Smooth muscle cell of the pulmonary artery (primary cell): ENCODE data around the gene DIAPH1. TPM values are rescaled to one million over a fixed set of nuclear protein-coding genes. Genes with fewer than 3 reads are reported as not detected.

Experiments
- total RNA-seq: library from RNA; depleted of rRNA; stranded (reverse); fragments of >200 nt; gene quantifications from 2 replicates; pipeline ENCODE4 v1.2.3, GENCODE V29; 2014

Gene DIAPH1
- total RNA-seq, result 32.1 and 43.1 TPM in 2 replicates

DNA sequence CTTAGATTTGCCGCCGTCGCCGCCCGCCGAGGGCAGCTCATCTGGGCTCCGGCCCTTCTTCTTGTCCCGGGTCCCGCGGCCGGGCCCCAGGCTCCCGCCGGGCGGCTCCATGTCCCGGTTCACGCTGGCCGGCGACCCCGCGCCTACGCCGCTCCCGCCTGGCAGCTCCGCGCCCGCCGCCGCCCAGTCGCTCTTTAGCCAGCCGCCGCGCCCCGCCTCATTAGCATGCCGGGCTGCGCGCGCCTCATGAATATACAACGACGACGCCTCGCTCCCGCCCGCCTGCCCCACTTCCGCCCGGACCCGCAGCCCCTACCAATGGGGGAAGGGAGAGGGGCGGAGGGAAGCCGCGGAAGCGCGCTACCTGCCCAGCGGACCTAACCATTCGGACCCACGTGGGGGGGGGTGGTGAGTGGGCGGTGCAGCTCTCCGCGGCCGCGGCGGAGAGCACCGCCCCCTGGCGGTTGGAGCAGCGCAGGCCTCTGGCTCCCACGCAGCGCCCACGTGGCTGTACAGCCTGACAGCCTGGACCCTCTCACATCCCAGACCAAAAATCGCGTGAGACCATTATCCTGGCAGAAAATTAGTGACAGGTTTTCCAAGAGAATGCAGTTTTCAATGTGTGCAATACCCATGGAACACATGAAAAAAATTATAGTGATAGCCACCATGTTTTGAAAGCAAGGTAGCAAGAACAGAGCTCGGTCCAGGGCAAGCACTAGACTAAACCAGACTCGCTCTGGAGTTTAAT, at the start of gene DIAPH1:
TSS of gene DIAPH1 (minus strand) at position 197 of the 751 bp plus-strand sequence. CDS start at position 111, 86 bp downstream.

DNA sequence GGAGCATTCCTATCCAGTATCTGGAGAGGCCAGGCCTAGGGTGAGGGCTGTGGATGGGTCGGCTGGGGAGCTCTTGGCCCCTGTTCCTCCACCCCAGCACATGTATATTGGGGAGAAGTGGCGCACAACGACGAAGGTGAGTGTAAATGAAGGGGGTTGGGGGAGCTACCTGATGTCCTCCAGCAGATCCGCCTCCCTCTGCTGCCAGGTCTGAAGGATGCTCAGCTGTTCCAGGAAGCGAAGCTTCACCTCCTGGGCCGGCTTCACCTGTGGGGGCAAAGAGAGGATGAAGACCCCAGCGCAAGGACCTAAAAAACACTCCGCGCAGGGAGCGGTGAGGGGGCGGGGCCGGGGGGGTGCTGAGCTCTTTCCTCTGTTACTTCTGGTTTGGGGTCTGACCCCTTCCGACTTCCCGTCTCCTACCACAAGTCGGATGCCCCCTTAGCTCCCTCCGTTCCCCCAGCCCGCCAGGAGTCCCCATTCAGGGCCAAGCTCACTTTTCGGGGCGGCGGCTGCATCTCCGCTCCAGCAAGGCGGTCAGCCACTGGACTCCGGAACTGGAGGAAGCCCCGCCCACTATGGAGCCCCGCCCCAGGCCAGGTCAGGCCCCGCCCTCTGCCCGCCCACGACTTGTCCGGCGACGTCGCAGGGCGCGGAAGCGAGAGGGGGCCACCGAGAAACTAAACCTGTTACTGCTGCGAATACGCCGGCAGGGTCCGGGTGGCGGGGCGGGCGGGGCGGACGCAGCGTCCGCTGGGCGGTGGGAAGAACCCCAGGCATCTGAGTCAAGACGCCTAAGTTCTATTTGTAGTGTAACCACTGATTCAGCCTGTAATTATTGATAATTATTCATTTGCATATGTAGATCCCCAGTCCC, 32.3 kb upstream of the DIAPH1 start, which contains the start of gene FCHSD1:
TSS of gene FCHSD1 (minus strand) at position 568 of the 877 bp plus-strand sequence. CDS start at position 518, 50 bp downstream.

DNA sequence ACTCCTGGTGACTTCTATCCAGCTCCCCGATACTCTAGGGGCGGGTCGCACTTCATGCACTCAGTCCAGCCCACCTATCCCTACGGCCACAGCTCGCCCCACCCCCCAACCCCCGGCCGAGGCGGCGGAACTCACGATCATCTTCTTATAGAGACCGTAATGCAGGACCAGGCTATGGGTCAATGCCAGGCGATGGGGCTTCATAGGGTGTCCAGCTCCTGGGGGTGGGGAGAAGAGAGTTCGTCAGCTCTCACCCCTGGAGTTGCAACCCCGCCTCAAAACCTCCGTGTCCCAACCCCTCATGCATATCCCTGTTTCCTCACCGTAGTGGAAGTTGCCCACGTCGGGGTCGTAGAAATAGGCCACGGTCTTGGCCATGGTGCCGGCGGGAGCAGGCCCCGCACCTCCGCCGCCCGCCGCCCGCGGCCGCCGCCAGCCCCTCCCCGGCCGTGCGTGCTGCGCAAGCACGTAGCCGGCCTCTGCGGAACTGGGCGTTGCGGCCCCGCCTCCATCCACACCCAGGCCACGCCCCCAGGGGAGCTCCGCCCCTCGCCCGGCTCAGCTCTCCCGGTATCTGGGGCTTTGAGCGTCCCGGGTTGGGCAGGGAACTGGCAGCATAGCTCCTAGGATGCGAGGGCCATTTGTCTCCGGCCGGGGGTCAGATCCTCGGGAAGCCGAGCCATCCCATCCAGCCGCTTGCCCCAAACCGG, 17.8 kb upstream of the DIAPH1 start, which contains the start of the genes HDAC3 and RELL2:
TSS of gene HDAC3 (minus strand) at position 437 of the 710 bp plus-strand sequence. CDS start at position 378, 59 bp downstream.
TSS of gene RELL2 (plus strand) at position 585 of the 710 bp plus-strand sequence. CDS start 1,229 bp downstream, outside the sequence.

DNA sequence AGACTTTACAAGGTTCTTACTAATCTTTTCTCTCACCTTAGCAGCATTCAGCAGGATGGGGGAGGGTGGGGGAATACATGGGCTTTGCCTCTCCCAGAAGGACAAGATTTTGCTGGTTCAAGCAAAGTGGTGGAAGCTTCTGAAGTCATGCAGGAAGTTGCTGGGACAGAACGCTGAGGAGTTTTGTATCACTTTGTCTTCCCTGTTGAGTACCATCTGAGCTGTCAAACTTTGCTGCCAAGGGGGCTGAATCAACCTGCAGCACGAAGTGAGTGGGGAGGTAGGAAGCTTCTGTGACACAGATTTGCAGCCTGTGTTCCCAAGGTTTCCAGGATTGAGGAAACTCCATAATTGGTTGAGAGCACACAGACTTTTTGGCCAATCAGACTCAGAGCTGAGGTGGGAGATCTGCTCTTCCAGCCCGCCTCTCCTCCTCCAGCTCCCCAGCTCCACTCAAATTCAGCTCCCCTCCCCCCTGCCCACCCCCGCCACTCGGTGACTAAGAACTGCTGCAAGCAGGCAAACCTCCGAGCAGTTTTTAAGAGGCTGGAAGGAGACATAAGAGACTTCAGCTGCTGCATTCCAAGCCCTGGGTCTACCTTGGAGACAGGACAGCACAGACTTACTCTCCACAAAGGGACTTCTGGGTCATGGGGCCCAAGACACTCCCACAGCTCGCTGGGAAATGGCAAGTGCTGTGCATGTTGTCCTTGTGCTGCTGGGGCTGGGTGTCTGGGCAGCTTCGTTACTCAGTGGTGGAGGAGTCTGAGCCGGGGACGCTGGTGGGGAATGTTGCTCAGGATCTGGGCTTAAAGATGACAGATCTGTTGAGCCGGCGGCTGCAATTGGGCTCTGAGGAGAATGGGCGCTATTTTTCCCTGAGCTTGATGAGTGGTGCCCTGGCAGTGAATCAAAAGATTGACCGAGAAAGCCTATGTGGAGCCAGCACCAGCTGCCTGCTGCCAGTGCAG, 129.9 kb downstream of the DIAPH1 start, which contains the start of gene PCDHGC5:
TSS of gene PCDHGC5 (plus strand) at position 491 of the 971 bp plus-strand sequence. CDS start at position 651, 160 bp downstream.

DNA sequence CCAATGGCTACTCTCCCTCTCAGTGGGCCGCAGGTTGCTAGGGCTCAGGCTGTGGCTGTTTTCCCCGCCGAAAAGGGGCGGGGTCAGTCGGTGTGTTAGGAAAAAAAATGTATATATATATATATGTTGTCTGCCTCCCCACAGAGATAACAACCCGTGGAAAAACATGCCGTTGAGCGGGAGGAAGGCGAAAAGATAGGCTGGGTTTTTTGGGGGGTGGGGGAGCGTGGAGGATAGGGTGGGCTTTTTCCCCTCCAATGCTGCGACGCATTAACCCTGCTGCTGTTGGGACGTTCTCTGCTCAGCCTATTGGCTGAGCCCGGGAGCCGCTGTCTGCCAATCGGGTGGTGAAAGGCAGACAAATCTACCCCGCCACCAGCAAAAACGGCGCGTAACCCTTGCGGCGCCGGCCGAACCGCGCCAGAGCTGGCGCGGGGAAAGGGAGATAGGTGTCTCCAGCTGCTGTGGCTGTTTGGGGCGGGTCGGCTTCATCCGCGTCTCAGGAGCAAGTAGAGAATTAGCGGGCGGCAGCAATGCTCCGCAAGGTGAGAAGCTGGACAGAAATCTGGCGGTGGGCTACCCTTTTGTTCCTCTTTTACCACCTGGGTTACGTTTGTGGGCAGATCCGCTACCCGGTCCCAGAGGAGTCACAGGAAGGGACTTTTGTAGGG, 134.0 kb downstream of the DIAPH1 start, which contains the start of gene PCDHGC4:
TSS of gene PCDHGC4 (plus strand) at position 390 of the 671 bp plus-strand sequence. CDS start at position 534, 144 bp downstream.

DNA sequence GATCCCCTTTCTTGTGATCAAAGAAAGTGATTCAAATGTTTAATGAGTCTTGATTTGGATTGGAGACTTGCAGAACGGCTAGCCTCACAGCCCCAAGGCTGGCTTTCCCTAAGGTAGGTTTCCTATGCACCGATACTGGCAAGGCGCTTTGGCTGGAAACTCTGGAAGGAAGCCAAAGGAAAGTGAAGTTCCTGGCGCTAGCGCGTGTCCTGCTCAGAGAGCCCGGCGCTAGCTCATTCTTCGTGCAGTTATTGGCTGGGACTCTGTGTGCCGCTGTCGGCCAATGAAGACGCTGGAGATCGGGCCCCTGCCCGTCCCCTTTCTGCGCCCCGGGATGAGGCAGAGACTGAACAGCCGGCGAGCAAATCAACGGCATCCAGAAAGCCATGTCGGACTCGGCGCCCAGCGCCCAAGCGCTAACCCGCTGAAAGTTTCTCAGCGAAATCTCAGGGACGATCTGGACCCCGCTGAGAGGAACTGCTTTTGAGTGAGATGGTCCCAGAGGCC, 143.1 kb downstream of the DIAPH1 start, which contains the start of gene PCDHGC3:
TSS of gene PCDHGC3 (plus strand) at position 342 of the 507 bp plus-strand sequence. CDS start at position 493, 151 bp downstream.

Other genes with a start within 250 kb of the DIAPH1 start
- gene PCDHGB3, start 248.8 kb downstream of the DIAPH1 start, total RNA-seq, result 7.8 and 8.1 TPM in 2 replicates
- 5.3 and 6.7 TPM in 2 replicates for gene PCDHGA6, start 245.1 kb downstream of the DIAPH1 start, total RNA-seq
- 6.9 and 10.3 TPM in 2 replicates for gene PCDHGA7, start 236.3 kb downstream of the DIAPH1 start, total RNA-seq
- gene PCDHGB4, start 231.3 kb downstream of the DIAPH1 start, total RNA-seq, result 26.1 and 54.1 TPM in 2 replicates
- gene PCDHGA8, start 226.4 kb downstream of the DIAPH1 start, total RNA-seq, result 4.0 and 4.3 TPM in 2 replicates
- 34.3 and 47.0 TPM in 2 replicates for gene PCDHGB5, start 221.1 kb downstream of the DIAPH1 start, total RNA-seq
- gene PCDHGA9, start 216.2 kb downstream of the DIAPH1 start, total RNA-seq, result 5.2 and 5.5 TPM in 2 replicates
- 3.9 and 4.8 TPM in 2 replicates for gene PCDHGB6, start 211.0 kb downstream of the DIAPH1 start, total RNA-seq
- gene PCDHGA10, start 206.0 kb downstream of the DIAPH1 start, total RNA-seq, result 8.3 and 9.4 TPM in 2 replicates
- 13.8 and 14.7 TPM in 2 replicates for gene PCDHGB7, start 201.3 kb downstream of the DIAPH1 start, total RNA-seq
- gene PCDHGA11, start 197.9 kb downstream of the DIAPH1 start, total RNA-seq, result 20.6 and 27.7 TPM in 2 replicates
- 40.2 and 46.0 TPM in 2 replicates for gene PCDHGA12, start 188.5 kb downstream of the DIAPH1 start, total RNA-seq
- gene PCDHGC3, start 143.0 kb downstream of the DIAPH1 start, total RNA-seq, result 77.2 and 94.3 TPM in 2 replicates
- 3.5 and 4.2 TPM in 2 replicates for gene PCDHGC4, start 134.0 kb downstream of the DIAPH1 start, total RNA-seq
- gene PCDHGC5, start 129.9 kb downstream of the DIAPH1 start, total RNA-seq, result 4.6 and 7.3 TPM in 2 replicates
- gene HDAC3, start 17.8 kb upstream of the DIAPH1 start, total RNA-seq, result 53.8 and 57.5 TPM in 2 replicates
- 2.3 and 3.5 TPM in 2 replicates for gene RELL2, start 18.0 kb upstream of the DIAPH1 start, total RNA-seq
- 28.0 and 30.6 TPM in 2 replicates for gene FCHSD1, start 32.4 kb upstream of the DIAPH1 start, total RNA-seq
- 4.8 and 11.8 TPM in 2 replicates for gene ARAP3, start 63.2 kb upstream of the DIAPH1 start, total RNA-seq